Sigmoid colon (tissue), 4 donors: Measurements from ENCODE around the gene RHBDL3.

Experiments
- CTCF ChIP-seq, 4 experiments: fragments of 450-650 bp in 3 of 4; fragments of 200-600 bp in 1 of 4; IDR thresholded peaks; one replicate each; pipeline ENCODE4 v1.5.1; 2016 to 2019; ENCODE audit warnings: antibody characterized with exemption in 4 of 4, mild to moderate bottlenecking in 3 of 4, moderate library complexity in 2 of 4
- POLR2AphosphoS5 ChIP-seq, 4 donors: sonication (generic); formaldehyde crosslinking; IDR thresholded peaks; one replicate each; pipeline ENCODE4 v1.6.1; 2017; ENCODE audit warnings: antibody characterized with exemption in 4 of 4

GRCh38 chr17:32350666-32351418 lies 85.2 kb downstream of the RHBDL3 start:
- no peak for TF ChIP-seq CTCF (IDR thresholded peaks at IDR 0.05)
- no peak for TF ChIP-seq POLR2AphosphoS5 (IDR thresholded peaks at IDR 0.05)
